NCI-H2029 treated with DMSO at 0.1 percent for 48 hours (cell line): ENCODE measurements around the gene FBXO9.
"Not testable (repeated sequence)": the region's sequence is repeated elsewhere in the genome, so short reads cannot be mapped to it uniquely, and the experiment has no call there.

Experiments
- DNase-seq: peaks from one replicate; lab custom pipeline; 2025; lab: John Stamatoyannopoulos, UW

The FBXO9 gene

DNA sequence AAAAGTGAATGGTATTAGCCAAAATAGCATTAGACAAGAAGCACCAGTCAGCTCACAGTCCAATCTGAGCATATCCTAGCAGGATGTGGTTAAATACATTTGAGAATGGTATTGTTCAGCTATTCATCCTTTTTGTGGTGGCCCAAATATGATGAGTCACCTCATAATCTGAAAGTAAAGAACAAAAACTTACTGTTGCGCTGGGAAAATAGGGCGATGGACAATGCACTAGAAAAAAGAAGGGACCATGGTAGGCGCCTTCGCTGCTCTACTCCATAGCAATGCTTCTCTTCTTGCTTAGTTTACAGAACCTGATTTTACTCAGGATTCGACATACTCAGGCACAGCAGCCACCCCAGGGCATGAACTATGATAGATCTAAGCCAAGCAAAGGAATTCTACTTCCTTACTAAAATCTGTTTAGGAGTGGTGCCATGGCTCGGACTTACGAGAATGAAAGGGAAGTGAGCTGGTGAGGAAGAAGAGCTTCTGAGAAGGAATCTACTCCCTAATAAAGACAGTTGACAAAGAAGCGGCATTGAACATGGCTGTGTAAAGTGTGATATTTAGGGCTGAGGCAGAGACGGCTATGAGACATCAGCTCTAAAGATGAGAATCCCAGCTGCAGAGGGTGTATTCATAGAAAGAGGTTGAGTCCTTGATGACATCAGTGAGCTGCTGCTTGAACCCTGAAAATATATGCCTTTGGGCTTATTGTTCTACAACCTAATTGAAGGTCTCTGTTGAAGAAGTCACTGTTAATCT, 16.6 kb upstream of the FBXO9 start:
- no peak for DNase-seq

DNA sequence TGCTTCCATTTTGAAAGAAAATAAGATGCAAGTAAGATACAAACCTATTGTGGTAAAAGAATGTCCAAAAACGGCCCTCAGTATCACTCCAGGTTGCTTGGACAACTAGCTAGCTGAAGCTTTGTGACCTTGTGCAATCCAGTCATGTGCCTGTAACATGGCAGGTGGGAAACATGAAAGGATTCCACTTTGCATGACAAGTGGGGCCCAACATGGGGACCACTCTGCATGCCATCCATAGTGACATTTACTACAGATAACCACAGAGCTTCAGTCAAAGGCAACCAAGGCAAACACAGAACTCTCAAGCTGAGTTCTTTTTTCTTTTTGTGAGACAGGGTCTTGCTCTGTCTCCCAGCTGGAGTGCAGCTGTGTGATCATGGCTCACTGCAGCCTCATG, 15.8 kb upstream of the FBXO9 start:
- no peak for DNase-seq

DNA sequence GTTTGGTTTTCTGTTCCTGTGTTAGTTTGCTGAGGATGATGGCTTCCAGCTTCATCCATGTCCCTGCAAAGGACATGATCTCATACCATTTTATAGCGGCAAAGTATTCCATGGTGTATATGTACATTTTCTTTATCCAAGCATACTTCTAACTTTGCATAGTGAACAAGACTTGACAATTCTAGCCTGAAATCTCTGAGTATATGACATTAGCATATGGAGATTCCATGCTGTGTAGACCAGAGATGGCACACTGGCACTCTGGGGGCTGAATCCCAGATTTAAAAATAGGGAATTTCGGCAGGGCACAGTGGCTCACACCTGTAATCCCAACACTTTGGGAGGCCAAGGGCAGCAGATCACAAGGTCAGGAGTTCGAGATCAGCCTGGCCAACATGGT, 13.1 kb upstream of the FBXO9 start:
- DNase-seq, result not testable (repeated sequence)

DNA sequence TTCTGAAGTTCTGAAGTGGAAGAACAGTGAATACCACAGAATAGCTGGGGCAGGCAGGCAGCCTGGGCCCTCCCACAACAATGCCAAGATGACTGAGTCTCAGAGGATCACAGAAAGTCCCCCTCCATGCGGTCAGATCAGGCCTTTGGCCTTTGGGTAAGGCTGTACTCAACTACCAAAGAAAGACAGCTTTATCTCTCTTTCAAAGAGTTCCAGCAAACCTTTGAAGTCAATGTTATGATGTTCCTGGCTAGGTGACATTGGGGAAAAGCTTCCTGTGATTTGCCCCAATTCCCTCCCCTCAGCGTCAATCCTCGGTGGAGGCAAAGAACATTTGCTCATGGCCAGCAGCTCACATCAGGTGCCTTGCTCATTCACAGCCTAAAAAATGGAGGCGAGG, 10.7 kb upstream of the FBXO9 start:
- no peak for DNase-seq

DNA sequence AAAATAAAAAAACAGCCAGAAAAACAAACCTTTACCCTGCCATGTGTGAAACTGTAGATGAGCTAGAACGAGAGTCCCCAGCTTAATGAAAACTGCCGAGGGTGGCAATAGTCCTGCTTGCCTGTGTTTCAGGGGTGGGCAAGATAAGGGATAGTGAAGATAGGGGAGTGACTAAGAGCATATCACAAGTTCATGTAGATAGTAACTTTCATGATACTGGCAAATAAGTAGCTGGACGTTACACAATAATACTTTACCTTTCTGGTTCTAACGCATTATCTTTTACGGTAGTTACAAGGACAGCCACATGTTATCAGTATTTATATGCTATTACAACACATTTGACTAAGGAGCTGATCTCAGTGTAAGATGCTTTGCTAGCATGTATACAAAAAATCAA, 9.3 kb upstream of the FBXO9 start:
- DNase-seq, result no peak

DNA sequence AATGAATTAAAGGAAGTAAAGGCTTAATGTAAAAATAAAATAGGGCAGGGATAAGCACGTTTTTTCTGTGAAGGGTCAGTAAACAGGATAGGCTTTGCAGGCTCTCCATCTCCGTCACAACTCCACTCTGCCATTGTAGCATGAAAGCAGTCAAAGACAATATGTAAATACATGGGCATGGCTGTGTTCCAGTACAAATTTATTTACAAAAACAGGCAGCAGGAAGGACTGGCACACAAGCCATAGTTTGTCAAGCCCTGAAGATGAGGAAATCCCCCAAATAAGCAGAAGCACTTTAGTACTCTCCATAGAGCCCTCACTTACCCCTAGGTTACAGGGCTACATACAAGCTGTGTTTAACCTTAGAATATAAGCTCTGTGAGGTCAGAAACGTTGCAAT, 8.9 kb upstream of the FBXO9 start:
- DNase-seq, result peak; percentile 76

DNA sequence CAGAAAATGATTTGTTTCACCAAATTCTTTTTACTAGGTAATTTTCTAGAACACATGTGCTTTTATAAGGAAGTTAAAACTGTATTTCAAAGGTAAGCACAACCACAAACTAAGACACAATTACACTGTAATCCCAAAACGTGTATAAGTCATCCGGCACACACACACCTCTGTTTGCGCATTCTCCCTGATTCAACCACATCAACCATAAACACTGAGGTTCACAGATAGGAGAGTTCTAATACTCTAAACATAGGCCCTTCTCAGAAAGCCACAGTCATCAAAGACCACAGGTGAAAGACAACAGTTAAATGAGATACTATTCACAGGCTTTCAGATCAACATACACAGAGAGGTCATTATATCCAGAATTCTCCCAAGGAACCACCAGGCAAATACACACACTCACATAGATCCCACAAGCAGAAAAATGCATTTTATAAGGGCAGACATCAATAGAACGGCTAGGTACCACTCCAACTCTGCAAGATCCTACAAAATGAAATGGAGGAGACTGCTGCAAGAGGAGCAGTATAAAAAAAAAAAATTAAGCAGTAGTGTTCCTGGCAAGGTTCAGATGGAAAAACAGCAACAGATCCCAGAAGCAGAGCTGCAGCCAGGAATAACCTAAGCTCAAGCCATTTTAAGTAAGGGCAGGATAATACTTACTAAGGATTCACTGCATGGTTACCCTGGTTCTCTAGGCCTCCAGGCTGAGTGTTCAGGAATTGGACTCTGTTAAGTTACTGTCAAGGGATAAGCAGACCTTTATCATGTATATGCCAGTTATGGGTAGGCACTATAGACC, 6.6 kb upstream of the FBXO9 start:
- DNase-seq, result no peak

DNA sequence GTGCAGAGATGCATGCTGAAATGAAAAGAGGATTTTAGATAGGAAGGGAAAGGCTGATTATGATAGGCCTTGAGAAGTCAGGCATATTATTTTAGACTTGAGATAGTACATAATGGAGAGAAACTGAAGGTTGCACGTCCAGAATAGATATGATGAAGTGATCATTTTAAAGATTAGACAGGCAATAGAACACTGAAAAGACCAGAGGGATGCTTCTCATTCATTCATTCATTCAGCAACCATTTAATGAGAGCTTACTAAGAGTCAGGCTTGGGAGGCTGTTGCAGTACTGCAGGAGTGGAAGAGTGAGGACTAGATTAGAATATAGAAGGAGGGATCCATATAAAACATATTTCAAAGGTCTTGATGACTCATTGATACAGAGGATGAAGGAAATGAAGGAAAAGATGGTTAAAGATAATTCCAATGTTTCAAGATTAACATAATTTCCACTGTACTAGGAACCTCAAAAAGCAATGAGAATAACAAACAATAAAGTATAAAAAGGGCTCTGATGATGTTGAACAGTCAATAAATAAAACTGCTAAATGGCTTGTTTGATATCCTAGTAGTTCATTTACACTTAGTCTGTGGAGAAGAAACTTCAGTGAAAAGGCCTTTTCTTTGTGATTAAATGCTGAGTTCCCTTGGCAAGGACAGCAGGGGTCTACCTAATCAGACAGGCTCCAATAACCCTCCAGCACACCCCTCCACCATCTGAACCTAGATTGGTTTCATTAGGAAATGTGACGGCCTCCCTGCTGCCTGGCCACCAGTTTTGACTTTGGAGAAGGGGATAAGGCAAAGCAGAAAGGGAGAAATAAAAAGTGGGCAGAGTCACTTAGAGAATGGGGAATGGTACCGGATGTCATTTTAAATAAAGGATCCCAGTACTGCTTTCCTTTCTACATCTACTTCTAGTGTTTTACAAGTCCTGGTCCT, 5.3 kb upstream of the FBXO9 start:
- no peak for DNase-seq

DNA sequence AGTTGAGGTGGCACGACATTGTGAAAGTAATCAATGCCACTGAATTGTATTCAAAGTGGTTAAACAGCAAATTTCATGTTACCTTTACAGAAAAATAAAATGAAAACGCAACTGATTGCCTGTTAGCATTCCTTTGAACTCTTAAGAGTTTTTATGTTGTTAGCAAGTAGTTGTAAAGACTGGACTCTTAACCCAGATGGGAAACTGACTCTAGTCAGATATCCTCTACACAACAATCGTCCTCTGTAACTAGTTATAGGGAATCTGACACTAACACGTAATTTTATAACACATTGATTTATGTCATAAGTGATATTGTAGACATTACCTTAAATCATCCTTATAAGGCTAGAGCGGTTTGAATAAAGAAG, 3.0 kb upstream of the FBXO9 start:
- no peak for DNase-seq

DNA sequence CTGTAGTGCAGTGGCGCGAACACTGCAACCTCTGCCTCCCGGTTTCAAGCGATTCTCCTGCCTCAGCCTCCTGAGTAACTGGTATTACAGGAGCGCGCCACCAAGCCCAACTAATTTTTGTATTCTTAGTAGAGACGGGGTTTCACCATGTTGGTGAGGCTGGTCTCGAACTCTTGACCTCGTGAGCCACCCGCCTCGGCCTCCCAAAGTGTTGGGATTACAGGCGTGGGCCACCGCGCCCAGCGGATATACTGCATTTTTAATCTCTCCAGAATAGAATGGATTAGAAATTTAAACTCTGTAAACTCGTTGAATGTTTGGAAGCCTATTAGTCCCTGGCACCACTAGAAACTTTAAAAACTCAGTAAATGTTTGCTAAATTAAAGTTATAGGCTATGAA, 949 bp upstream of the FBXO9 start:
- DNase-seq, result not testable (repeated sequence)

DNA sequence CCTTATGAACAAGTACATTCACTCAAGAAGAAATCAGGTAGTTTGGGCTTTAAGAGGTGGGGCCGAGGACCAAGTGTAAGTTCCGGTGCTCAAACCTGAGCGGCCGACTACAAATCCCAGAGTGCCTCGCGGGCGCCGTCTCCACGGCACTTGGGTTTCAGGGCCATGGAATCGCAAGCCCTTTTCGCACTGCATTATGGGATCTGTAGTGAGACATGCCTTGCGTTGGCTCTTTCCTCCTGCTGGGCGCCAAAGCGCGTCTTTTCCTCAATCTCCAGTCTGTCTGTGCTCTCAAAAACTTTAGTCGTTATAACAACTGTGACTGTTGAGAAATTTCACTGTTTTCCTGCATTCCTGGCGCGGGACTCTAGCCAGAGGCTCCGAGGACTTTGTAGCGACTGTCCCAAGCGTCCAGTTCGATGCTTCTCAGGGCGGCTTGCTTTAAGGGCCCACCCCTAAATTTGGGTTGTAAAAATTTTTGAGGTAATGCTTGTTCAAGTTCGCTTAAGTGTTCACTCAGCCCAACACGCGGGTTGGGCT, 408 bp upstream of the FBXO9 start:
- peak; percentile 94 for DNase-seq

DNA sequence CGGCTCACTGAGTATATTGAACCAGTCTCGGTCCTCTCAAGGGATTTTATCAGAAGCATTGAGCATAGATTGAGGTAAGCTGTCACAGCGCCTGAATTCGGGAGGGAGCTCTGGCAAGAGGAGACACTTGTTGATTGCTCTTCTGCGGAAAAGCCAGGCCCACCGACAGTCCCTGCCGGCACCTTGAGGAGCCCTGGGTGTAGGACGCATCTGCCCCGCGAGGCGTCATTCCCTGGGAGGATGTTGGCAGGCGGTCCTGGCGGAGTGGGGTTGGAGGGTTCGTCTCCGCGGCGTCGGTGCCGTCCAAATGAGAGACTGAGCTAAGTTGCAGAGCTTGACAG, 843 bp downstream of the FBXO9 start:
- DNase-seq, result no peak

DNA sequence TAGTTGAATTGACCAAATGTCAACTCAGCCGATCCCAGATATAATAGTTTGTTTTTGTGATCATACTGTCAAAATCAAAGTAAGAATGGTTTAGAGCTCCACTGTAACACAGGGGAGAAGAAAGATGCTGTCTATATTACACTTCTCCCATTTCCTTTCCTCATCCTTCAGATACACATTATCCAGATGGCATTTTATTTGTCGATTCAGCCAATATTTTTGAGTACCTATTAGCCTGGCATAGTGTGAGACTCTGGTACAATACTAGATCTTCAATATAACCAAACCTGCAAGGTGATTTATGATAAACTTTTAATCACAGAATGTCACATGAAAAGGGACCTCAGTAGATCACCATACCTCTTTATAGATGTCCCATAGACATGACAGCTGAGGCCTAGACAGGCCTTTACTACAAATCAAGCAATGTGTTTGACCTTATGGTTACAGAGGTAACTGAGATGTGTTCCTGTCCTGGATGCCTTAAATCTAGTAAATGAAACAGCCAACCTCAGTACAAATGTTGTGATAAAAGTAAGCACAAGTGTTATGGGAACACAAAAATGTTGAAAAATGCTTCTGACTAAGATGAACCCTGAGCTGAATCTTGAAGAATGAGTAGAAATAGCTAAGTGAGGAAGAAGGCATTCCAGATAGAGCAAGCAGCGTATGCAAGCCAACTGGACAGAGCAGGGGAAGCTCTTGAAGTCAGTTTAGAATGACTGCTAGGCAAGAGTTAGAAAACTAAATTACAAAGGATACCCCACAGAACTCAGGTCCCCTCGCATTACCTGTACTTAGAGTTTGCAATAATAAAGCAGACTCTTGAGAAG, 1.9 kb downstream of the FBXO9 start:
- DNase-seq, result no peak

DNA sequence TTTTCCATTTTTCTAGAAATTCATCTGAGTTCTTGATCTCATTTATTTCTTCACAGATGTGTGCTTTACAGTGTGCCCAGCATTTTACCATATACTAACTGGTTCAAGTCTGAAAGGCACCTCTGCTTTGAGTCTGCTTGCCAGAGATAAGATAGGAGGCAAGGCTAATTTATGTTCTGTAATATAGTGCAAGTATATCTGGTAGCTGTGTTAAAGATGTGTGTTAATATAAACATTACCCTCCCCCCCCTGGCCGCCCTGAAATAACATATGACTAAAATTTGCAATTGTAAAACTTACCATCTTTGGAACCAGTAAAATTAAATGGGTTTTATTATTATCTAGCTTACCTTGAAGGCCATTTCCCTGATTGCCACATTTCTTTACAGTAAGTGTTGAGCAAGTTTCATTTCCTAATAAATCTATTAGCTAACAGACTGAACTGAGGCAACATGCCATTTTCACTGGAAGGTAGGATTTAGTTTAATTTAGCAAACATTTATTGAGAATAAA, 2.7 kb downstream of the FBXO9 start:
- no peak for DNase-seq

DNA sequence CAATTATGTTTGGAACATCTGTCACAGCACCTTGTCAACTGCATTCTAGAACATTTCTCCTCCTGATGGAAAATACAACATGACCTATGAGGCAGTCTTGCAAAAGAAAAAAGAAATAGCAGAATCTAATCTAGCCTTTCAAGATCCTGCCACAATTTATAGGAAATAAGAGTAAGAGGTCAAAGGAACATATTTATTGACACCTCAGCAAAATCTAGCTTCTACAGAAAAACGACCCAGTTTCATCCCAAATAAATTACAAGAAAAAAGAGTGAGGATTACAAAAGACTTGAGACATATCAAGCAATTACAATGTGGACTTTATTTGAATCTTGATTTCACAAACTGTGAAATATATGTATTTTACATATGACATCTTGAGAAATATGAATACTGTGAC, 4.2 kb downstream of the FBXO9 start:
- no peak for DNase-seq

DNA sequence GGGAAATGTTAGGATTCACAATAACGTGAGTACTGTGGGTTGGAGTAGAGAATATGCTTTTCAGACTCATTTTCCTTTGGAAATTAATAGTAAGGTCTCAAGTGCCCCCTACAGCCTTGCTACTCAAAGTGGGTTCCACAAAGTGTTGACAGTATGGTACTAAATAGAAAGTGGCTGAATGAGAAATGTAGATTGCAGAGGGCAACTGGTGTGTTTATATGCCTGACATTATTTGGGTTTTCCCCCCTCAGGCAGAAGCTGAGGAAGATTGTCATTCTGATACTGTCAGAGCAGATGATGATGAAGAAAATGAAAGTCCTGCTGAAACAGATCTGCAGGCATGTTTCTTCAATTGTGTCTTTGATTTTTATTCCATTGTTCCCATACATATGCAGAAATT, 5.6 kb downstream of the FBXO9 start:
- DNase-seq, result no peak

DNA sequence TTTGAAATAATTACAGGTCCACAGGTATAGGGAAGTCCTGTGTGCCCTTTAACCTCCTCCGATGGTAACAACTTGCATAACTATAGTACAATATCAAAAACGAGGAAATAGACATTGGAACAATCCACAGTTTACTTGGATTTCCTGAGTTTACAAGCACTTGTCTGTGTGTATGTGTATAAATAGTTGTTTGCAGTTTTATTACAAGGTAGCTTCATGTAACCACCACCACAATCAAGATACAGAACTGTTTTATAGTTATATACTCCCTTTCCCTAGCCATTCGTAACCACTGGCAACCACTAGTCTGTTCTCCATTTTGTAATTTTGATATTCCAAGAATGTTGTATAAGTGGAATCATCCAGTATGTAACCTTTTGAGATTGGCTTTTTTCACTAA, 9.1 kb downstream of the FBXO9 start:
- DNase-seq, result no peak

DNA sequence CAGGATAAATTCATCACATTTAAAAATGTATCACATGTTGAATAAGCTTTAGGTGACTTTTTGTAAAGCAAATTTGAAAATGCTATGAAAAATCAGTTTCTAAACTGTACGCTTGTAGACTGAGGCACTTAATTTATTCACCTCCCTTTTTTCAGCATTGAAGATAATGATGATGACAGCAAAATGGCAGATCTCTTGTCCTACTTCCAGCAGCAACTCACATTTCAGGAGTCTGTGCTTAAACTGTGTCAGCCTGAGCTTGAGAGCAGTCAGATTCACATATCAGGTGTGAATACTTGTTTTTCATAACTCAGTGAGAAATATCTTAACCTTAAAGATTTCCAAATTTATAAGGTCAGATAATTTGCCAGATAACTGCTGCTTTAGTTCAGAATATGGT, 15.6 kb downstream of the FBXO9 start:
- DNase-seq, result no peak

DNA sequence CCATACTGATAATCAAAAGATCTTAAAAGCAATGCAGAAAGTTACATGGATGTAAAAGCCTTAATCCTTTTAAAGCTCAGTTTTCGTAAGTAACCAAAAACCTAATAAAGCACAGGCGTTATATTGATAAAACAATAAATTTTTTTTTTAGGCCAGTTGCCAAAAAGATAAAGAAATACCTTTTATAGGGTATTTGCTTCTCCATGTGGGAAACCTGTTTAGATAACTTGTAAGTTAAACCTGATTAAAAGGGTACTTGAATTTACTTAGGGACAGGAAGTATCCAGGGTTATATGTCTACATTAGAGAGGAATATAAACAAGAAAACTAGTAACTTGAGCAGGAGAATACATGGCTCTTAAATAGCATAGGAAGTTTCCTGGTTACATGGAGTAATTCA, 21.1 kb downstream of the FBXO9 start:
- DNase-seq, result no peak

DNA sequence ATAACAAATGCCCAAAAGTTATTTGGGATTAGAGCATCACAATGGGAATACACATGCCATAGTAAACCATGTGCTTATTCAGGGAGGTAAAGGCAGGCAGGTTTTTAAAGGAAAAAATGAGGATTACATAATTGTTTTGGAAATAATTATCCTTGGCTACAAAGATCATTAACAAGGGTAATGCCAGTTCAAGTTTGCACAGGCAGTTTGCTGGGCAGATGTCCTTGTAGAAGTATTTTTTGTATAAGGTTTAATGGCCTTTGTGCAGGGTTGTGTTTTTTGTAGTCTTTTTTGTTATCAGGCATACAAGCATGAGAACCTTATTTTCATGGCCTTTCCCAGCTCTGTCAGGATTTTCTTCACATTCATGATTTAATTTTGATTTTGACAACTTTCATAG, 24.7 kb downstream of the FBXO9 start:
- no peak for DNase-seq

DNA sequence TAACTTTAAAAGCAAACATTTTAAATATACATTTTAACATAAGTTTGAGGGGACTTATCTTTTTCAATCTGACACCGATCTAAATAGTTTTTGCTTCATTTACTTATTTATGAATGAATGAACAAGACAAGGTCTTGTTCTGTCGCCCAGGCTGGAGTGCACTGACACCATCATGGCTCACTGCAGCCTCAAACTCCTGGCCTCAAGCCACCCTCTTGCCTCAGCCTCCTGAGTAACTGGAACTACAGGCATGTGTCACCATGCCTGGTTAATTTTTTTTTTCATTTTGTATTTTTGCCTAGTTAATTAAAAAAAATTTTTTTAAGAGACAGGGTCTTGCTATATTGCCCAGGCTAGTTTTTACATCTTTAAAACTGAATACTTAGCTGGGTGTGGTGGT, 25.4 kb downstream of the FBXO9 start:
- no peak for DNase-seq
